Skeletal muscle tissue (tissue), 4 donors: ENCODE measurements around the gene PLEKHH1. TPM values are rescaled to one million over a fixed set of nuclear protein-coding genes. Genes with fewer than 3 reads are reported as not detected.
A peak's percentile ranks its signal among the peaks of the same experiment; 100 is the strongest.

Source experiments
- H3K27ac ChIP-seq: one replicate; pipeline ENCODE4 v1.7.0; 2013; ENCODE audit warnings: mild to moderate bottlenecking, low read depth, low read length, inconsistent platforms
- H3K27me3 ChIP-seq, 3 donors: one replicate each; pipeline ENCODE4 v1.7.0; 2013; ENCODE audit warnings: low read length in 3 of 3; ENCODE audit not compliant: control insufficient read depth in 3 of 3, insufficient read depth in 3 of 3
- H3K36me3 ChIP-seq, 3 donors: one replicate each; pipeline ENCODE4 v1.7.0; 2013; ENCODE audit warnings: low read length in 3 of 3; ENCODE audit not compliant: control insufficient read depth in 3 of 3, insufficient read depth in 3 of 3
- H3K4me1 ChIP-seq, 3 donors: one replicate each; pipeline ENCODE4 v1.7.0; 2013; ENCODE audit warnings: low read length in 3 of 3, mild to moderate bottlenecking in 3 of 3; ENCODE audit not compliant: control insufficient read depth in 3 of 3, insufficient read depth in 3 of 3
- H3K4me3 ChIP-seq, 3 donors: one replicate each; pipeline ENCODE4 v1.7.0; 2013; ENCODE audit warnings: low read length in 3 of 3
- H3K9ac ChIP-seq, 3 donors: one replicate each; pipeline ENCODE4 v1.7.0; 2013; ENCODE audit warnings: low read length in 3 of 3, mild to moderate bottlenecking in 3 of 3, moderate library complexity in 2 of 3, low read depth in 1 of 3
- H3K9me3 ChIP-seq, 3 donors: one replicate each; pipeline ENCODE4 v1.7.0; 2013; ENCODE audit warnings: low read length in 3 of 3; ENCODE audit not compliant: control insufficient read depth in 3 of 3
- total RNA-seq: library from RNA; depleted of rRNA; stranded (reverse); fragments of >200 nt; gene quantifications from one replicate; pipeline ENCODE4 v1.2.3, GENCODE V29; 2014
- donor health status: Osteomylitis.

Gene PLEKHH1
- total RNA-seq, 1 donor from 2014 or later, result 1.6 TPM

GRCh38 chr14:67505254-67505653 lies 27.8 kb upstream of the PLEKHH1 start:
- H3K27me3 ChIP-seq, result no peaks in the 10 kb centered on the region
- no peaks in the 10 kb centered on the region for H3K4me1 ChIP-seq
- no peak overlapping the region for H3K9ac ChIP-seq
- no peaks in the 10 kb centered on the region for H3K9me3 ChIP-seq
- H3K36me3 ChIP-seq, result no peaks in the 10 kb centered on the region
- H3K27ac ChIP-seq, result no peak overlapping the region
- no peak overlapping the region for H3K4me3 ChIP-seq

DNA sequence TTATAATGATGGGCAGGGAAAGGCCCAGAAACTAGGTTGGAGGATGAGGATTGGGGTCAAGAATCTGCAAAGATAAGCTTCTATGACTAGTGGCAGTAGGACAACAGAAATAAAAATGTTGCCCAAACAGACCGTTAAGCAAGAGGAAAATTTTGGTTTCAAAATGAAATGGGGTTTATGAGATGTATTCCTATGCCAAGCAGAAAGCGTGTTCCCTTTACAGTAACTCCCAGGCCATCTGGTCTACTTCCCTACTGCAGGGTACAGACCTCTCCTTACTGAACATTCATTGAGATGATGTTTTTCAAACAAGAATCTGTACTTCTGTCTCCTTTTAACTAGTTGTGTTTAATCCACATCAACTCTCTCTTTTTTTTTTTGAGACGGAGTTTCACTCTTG lies 24.1 kb upstream of the PLEKHH1 start:
- Histone ChIP-seq H3K27me3 (no peaks in the 10 kb centered on the region), H3K9ac (no peak overlapping the region), H3K4me3 (no peak overlapping the region), H3K4me1 (peaks cover under 1 to 1% (median under 1%) of the 10 kb centered on the region in 3 donors), H3K36me3 (no peaks in the 10 kb centered on the region), H3K9me3 (no peaks in the 10 kb centered on the region), H3K27ac (no peak overlapping the region)

DNA sequence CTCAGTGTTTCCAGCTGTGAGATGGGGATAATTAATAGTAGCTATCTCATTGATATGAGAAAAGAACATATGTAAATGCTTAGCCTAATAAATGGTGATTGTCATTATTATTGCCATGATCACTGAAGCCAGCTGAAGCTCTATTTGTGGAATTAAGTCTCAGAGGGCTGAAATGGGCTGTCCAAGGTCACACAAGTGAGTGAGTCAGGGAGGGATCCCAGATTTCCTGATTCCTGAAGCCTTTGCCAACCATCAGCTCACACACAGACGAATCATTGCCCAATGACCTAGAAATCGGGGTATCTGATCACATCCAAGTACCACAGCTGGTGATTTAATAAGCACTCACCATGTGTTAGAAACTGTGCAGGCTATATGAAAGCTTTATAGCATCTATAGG lies 23.0 kb upstream of the PLEKHH1 start:
- H3K4me3 ChIP-seq, result no peak overlapping the region
- H3K4me1 ChIP-seq, result peaks cover 6 to 7% (median 7%) of the 10 kb centered on the region in 3 donors
- no peaks in the 10 kb centered on the region for H3K9me3 ChIP-seq
- H3K9ac ChIP-seq, result no peak overlapping the region
- no peaks in the 10 kb centered on the region for H3K36me3 ChIP-seq
- H3K27me3 ChIP-seq, result no peaks in the 10 kb centered on the region
- no peak overlapping the region for H3K27ac ChIP-seq

DNA sequence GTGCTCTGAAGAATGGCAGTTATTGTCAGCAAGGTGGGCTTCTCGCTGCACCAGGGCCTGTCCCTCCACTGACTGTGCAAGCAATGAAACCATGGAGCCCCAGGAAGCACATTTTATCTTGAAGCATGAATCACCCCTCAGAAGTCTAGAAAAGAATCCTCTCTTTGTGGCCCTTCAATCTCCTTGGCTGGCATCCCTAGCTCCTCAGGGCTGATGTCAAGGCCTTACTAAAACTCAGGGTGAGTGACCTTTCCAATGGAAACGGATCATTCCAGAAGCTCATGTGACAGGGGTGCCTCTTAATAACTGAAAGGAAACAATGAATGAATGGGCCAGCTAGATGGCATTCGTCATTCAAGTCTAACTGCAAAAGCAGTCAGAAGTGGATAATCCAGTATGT lies 22.3 kb upstream of the PLEKHH1 start:
- H3K36me3 ChIP-seq, result no peaks in the 10 kb centered on the region
- peaks cover 11% of the 10 kb centered on the region in 3 donors for H3K4me1 ChIP-seq
- no peak overlapping the region for H3K27ac ChIP-seq
- H3K27me3 ChIP-seq, result no peaks in the 10 kb centered on the region
- no peak overlapping the region for H3K9ac ChIP-seq
- H3K4me3 ChIP-seq, result no peak overlapping the region
- no peaks in the 10 kb centered on the region for H3K9me3 ChIP-seq

DNA sequence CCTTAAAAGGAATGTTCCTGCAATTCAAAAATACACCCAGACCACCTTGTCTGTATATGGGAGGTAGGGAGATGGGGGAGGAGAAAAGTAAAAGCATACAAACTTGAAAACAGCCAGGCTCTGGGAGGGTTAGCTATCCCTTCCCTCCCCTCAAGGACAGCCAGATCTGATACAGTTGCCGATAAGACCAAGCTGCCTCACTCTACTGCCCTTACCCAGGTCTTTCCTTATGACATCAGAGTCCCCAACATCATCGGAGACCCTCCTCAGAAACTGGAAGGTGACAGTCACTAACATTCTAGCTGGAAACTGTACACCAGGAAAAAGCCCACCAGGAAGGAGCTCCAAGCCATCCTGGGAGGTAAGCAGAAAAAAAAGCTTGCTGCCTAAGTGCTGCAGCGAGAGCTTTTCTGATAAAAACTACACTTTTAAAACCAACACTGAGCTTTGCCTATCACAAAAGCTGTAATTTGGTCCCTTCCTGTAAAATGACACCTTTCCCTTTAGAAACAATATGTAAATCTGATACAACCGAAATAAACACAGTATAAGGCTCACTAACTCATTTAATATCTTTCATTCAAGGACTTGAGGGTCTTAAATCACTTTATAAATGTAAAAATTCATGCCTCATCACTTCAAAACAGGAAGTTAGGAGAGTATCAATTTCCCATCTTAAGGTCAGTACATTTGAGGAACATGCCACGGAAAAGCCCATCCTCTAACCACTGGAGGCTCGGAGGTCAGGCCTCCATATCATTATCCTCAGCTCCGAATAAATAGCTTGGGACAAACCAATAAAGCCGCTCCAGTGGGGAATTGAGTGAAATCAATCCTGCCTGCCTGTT lies 20.4 kb upstream of the PLEKHH1 start:
- H3K9ac ChIP-seq, result no peak overlapping the region
- no peaks in the 10 kb centered on the region for H3K9me3 ChIP-seq
- H3K4me1 ChIP-seq, result peaks cover 11 to 14% (median 14%) of the 10 kb centered on the region in 3 donors
- H3K27me3 ChIP-seq, result peaks cover 0 to 1% (median 0%) of the 10 kb centered on the region in 3 donors
- no peak overlapping the region for H3K27ac ChIP-seq
- H3K36me3 ChIP-seq, result no peaks in the 10 kb centered on the region
- no peak overlapping the region for H3K4me3 ChIP-seq

DNA sequence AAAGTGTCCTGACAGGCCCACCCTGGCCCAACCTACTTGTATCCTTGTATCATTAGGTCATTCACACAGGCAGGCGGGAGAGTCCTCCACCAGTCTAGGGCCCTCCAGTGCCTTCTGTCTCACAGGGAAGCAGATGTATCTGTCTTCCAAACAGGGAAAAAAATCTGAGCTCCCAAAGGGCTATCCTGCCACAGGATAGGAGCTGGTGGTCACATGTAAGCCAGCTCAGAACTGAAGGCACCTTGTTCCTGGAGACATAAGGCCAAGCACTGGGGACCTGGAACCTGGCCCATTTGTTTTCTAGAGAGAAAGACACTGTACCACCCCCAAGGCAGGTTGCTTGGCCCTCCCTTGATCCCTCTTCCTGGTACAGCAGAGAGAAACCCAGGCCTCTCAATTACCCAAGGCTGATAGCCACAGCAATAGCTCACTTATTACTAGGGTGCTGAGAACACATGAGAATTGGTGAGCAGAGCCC lies 19.4 kb upstream of the PLEKHH1 start:
- H3K4me1 ChIP-seq, result peaks cover 11 to 14% (median 14%) of the 10 kb centered on the region in 3 donors
- peaks cover 0 to 7% (median 0%) of the 10 kb centered on the region in 3 donors for H3K27me3 ChIP-seq
- no peak overlapping the region for H3K9ac ChIP-seq
- H3K36me3 ChIP-seq, result no peaks in the 10 kb centered on the region
- no peak overlapping the region for H3K27ac ChIP-seq
- H3K9me3 ChIP-seq, result no peaks in the 10 kb centered on the region
- H3K4me3 ChIP-seq, result no peak overlapping the region

DNA sequence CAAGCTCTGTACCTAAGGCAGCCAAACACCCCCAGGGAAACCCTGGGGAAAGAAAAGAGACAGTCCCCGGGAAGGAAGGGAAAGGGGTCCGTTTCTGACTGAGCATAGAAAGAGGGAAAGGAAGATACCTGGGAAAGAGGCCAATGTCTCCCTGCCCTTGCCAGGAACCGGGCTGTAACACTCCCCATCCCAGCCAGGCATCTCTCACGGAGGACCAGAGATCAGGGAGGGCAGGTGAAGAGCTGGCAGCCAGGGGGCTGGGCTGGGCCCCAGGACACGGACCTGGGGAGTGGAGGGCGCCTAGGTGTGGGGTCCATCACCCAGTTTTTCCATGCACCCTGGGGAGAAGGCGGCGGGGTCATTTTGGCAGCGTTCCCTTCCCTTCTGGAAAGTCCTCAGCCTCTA lies 18.9 kb upstream of the PLEKHH1 start:
- Histone ChIP-seq H3K4me3 (peak overlapping the region; percentile 71 to 76 (median 75)), H3K36me3 (no peaks in the 10 kb centered on the region), H3K9me3 (no peaks in the 10 kb centered on the region), H3K27me3 (peaks cover 0 to 7% (median 0%) of the 10 kb centered on the region in 3 donors), H3K27ac (no peak overlapping the region), H3K9ac (peak overlapping the region in 2 of 3 donors; percentile 60 to 72), H3K4me1 (peaks cover 11 to 14% (median 14%) of the 10 kb centered on the region in 3 donors)

- H3K9ac ChIP-seq, result peak overlapping the region in 2 of 3 donors; percentile 60 to 72
- H3K27ac ChIP-seq, result no peak overlapping the region
- H3K4me3 ChIP-seq, result peak overlapping the region; percentile 71 to 76 (median 75)
- H3K27me3 ChIP-seq, result peaks cover 0 to 7% (median 0%) of the 10 kb centered on the region in 3 donors
- no peaks in the 10 kb centered on the region for H3K9me3 ChIP-seq
- H3K4me1 ChIP-seq, result peaks cover 11 to 14% (median 14%) of the 10 kb centered on the region in 3 donors
- H3K36me3 ChIP-seq, result no peaks in the 10 kb centered on the region
Measured at GRCh38 chr14:67514650-67515385, 18.3 kb upstream of the PLEKHH1 start.

DNA sequence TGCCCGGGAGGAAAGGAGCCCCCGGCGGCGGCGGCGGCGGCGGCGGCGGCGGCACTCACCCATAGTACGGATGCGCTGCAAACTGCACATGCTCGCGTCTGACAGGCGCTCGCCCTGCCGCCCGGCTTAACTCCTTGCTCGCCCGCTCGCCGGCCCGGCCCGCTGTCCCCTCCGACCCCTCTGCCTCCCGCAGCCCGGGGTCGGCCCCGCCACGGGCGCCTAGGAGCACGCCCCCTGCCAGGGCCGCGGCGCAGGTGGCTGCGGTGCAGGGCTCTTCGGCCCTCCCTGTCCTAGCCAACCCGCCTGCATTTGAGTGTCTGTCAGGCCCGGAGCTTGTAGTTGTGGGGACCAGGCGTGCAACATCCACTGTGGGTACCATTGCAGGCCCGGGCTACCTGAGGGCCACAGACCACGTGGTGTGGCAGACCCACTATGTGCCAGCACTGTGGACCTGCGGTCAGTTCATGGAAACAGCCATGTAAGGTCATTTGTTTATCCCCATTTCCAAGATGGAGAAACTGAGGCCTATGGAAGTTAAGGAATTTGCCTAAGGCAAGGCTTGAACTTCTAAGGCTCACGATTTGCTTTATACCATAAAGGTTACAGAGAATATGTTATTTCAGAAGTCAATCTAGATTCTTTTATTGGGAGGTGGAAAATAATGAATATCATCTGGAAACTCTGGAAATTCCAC lies 17.6 kb upstream of the PLEKHH1 start:
- Histone ChIP-seq H3K36me3 (no peaks in the 10 kb centered on the region), H3K9me3 (no peaks in the 10 kb centered on the region), H3K27me3 (peaks cover 0 to 7% (median 0%) of the 10 kb centered on the region in 3 donors), H3K4me1 (peaks cover 11 to 14% (median 14%) of the 10 kb centered on the region in 3 donors), H3K9ac (peak overlapping the region in 1 of 3 donors; percentile 72), H3K4me3 (peak overlapping the region in 2 of 3 donors; percentile 66 to 75), H3K27ac (no peak overlapping the region)
